Type B pancreatic cell (in vitro differentiated cells): ENCODE data around the gene CHCHD6. TPM values are rescaled to one million over a fixed set of nuclear protein-coding genes. Genes with fewer than 3 reads are reported as not detected.
A peak's percentile ranks its signal among the peaks of the same experiment; 100 is the strongest.

Experiments
- DNase-seq: peaks from one replicate; pipeline ENCODE4 v3.0.0; 2021; ENCODE audit warnings: mixed read lengths; ENCODE audit not compliant: unreplicated experiment; ENCODE audit errors: extremely low spot score
- H3K27ac Mint-ChIP-seq: 2 replicates; pipeline ENCODE4 v1.8.0; 2021; ENCODE audit warnings: mild to moderate bottlenecking, mixed read lengths
- H3K27me3 Mint-ChIP-seq: 2 replicates; pipeline ENCODE4 v1.8.0; 2021; ENCODE audit warnings: mixed read lengths
- H3K36me3 Mint-ChIP-seq: 2 replicates; pipeline ENCODE4 v1.8.0; 2021; ENCODE audit warnings: mixed read lengths
- H3K4me1 Mint-ChIP-seq: one replicate; pipeline ENCODE4 v1.8.0; 2021; ENCODE audit warnings: mixed read lengths; ENCODE audit not compliant: unreplicated experiment
- H3K4me3 Mint-ChIP-seq: 2 replicates; pipeline ENCODE4 v1.8.0; 2021; ENCODE audit warnings: mild to moderate bottlenecking, mixed read lengths
- H3K9me3 Mint-ChIP-seq: 2 replicates; pipeline ENCODE4 v1.8.0; 2021; ENCODE audit warnings: mixed read lengths
- total RNA-seq: library from RNA; stranded (reverse); gene quantifications from 2 replicates; pipeline ENCODE4 v1.2.1, GENCODE V29; 2021; ENCODE audit warnings: low replicate concordance
- TF ChIP-seq, protein P1 (sequence below): fragments of 200-600 bp; sonication (generic); conservative IDR thresholded peaks from 2 replicates; pipeline ENCODE4 v1.5.0; 2021; ENCODE audit warnings: antibody characterized with exemption, mild to moderate bottlenecking

CHCHD6 gene
- total RNA-seq, 1 donor from 2014 or later: 17.5 TPM

DNA sequence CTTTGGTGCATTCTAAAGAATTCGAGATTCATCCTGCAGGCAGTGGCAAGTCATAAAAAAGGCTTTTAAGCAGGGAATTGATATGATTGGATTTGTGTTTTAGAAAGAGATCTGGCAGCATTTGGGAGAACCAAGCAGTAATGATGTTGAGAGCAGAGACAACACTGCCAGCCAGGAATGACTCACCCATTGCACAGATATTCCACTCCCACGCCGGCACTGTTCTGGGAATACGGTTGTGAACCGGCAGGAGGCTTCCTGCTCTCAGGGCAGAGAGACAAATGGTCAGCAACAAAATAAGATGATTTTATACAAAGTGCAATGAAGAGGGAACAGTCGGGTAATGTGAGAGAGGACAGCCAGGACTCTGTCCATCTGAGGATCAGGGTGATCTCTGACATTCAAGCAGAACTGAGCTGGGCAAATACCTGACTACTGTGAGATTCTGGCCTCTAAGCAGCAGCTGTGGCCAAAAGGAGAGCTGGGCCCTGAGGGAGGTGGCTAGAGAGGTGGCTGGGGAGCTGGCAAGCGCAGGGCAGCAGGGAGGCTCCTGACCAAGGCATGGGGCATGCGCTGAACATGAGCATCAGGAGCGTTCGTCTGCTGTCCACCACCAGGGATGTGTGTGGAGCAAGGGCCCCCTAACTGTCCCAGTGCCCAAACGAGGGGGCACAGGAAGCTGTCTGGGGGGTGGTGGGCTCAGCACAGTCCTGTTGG, 222.8 kb downstream of the CHCHD6 start:
- Mint-ChIP-seq H3K4me1 (peaks cover 20% of the 10 kb centered on the region), H3K36me3 (no peaks in the 10 kb centered on the region), H3K27me3 (peaks cover 35% of the 10 kb centered on the region), H3K9me3 (no peaks in the 10 kb centered on the region), H3K4me3 (no peak overlapping the region), H3K27ac (no peak overlapping the region)
- DNase-seq: no peak
- TF ChIP-seq, protein P1, sequence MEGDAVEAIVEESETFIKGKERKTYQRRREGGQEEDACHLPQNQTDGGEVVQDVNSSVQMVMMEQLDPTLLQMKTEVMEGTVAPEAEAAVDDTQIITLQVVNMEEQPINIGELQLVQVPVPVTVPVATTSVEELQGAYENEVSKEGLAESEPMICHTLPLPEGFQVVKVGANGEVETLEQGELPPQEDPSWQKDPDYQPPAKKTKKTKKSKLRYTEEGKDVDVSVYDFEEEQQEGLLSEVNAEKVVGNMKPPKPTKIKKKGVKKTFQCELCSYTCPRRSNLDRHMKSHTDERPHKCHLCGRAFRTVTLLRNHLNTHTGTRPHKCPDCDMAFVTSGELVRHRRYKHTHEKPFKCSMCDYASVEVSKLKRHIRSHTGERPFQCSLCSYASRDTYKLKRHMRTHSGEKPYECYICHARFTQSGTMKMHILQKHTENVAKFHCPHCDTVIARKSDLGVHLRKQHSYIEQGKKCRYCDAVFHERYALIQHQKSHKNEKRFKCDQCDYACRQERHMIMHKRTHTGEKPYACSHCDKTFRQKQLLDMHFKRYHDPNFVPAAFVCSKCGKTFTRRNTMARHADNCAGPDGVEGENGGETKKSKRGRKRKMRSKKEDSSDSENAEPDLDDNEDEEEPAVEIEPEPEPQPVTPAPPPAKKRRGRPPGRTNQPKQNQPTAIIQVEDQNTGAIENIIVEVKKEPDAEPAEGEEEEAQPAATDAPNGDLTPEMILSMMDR: no peak

DNA sequence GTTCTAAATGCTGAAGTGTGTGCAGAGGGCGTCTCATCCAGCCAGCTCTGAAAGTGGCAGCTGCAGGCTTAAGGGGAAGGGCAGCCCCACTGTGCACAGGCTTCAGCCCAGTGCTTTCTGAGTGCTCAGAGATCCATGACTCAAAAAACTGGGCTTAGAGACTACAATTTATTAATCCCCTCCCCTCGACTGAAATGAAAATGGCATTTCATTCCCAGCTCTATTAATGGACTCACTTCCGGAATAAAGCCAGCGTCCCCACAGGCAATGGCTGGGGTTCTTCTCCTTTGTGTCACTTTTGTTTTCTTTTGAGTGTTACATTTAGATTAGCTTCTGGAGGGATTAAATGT, 223.3 kb downstream of the CHCHD6 start:
- Mint-ChIP-seq H3K27me3 (peaks cover 39% of the 10 kb centered on the region), H3K9me3 (no peaks in the 10 kb centered on the region), H3K4me3 (no peak overlapping the region), H3K36me3 (no peaks in the 10 kb centered on the region), H3K27ac (no peak overlapping the region), H3K4me1 (peaks cover 24% of the 10 kb centered on the region)
- DNase-seq: no peak
- TF ChIP-seq, protein P1: no peak

DNA sequence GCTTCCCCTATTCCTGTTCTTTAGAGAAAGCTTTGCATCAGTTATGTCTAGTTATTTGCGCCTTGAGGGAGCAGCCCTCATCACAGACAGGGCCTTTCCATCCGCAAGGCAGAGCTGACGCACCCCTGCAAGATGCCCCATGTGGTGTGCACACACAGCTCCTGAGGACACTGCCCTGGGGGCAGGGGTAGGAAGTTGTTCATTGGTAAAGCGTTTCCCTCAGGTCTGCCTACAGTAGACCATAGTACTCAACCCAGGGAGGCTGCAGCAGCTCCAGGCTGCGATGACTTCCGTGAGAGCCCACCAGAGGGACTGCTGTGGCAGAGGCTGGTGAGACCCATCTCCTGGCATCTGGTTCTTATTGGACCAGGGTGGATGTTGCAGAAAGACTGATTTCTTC, 223.8 kb downstream of the CHCHD6 start:
- DNase-seq: no peak
- peaks cover 41% of the 10 kb centered on the region for H3K27me3 Mint-ChIP-seq
- peaks cover 26% of the 10 kb centered on the region for H3K4me1 Mint-ChIP-seq
- no peaks in the 10 kb centered on the region for H3K9me3 Mint-ChIP-seq
- TF ChIP-seq, protein P1: peak; percentile 23
- H3K27ac Mint-ChIP-seq: no peak overlapping the region
- H3K36me3 Mint-ChIP-seq: no peaks in the 10 kb centered on the region
- no peak overlapping the region for H3K4me3 Mint-ChIP-seq

DNA sequence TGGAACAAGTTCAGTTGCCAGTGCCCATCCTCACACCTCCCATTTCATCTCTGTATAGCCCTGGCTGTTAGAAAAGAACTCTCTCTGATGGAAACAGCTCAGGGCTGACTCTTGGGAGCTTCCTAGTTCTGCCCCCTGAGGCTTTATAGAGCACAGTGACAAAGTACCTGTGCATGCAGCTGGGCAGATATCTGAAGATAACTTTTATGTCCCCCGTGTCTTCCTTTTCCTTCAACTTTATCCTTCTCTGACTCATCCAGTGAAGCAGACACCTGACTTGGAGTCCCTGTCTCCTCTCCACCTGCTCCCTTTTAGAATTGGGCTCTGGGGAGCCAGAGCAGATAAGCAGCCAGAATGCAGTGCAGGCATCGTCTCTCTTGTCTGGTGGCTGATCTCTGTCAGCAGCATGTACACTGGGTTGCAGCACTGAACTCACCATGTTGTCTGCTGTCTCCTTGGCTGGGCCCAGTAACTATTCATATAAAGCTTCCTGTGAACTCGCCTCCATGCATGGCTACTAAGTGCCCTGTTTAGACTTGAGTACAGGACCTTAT, 225.0 kb downstream of the CHCHD6 start:
- Mint-ChIP-seq H3K4me3 (no peak overlapping the region), H3K36me3 (no peaks in the 10 kb centered on the region), H3K27me3 (peaks cover 42% of the 10 kb centered on the region), H3K4me1 (peaks cover 31% of the 10 kb centered on the region), H3K9me3 (no peaks in the 10 kb centered on the region), H3K27ac (no peak overlapping the region)
- no peak for DNase-seq
- TF ChIP-seq, protein P1: no peak

DNA sequence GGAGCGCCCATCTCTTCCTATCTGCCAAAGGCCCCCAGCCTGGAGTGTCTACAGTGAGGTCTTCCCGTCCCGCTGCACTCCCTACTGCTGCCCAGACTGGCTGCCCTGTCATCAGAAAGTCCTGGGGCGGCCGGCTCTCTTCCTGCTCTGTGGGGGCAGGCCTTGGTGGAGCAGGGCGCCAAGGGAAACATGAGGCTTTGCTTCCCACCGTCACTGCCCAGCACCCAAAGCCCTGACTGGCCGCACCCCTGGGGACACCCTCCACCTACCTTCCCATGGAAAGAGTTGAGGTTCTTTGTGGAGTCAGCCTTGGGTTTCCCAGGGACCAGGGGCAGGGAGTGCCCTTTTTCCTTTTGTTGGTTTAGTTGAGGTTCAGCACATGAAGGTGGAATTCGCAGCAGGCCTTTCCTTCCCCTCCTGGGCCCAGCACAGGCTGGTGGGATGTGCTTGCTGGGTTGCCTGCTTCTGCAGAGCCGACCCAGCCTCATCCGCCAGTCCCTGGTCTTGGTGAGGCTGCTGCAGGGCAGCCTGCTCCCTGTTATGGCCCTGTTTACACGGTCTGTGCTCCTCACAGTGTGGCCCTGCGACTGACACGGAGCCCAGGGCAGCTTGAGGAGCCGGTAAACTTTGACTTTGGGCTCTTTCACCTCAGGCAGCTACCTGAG, 227.0 kb downstream of the CHCHD6 start:
- Mint-ChIP-seq H3K27ac (no peak overlapping the region), H3K9me3 (no peaks in the 10 kb centered on the region), H3K36me3 (no peaks in the 10 kb centered on the region), H3K27me3 (peaks cover 47% of the 10 kb centered on the region), H3K4me3 (no peak overlapping the region), H3K4me1 (peaks cover 36% of the 10 kb centered on the region)
- TF ChIP-seq, protein P1: no peak
- DNase-seq: no peak
